CD14-positive monocyte (primary cell): ENCODE data around the gene FAM47E. TPM values are rescaled to one million over a fixed set of nuclear protein-coding genes. Genes with fewer than 3 reads are reported as not detected.
A peak's percentile ranks its signal among the peaks of the same experiment; 100 is the strongest.

Source experiments
- DNase-seq, 3 donors: peaks; one replicate each; pipeline ENCODE4 v3.0.0-alpha.2; 2011 to 2022
- H2AFZ ChIP-seq: 2 replicates; pipeline ENCODE4 v1.6.0; 2012; ENCODE audit warnings: mild to moderate bottlenecking, low read depth, low read length, inconsistent platforms; ENCODE audit not compliant: insufficient read depth, poor library complexity, severe bottlenecking
- H3K27ac ChIP-seq, 2 donors: 1 replicate in 1 of 2; 2 replicates in 1 of 2; pipeline ENCODE4 v1.5.1; 2012 to 2013; ENCODE audit warnings: low read length in 2 of 2, control low read depth in 1 of 2, inconsistent platforms in 1 of 2, low read depth in 1 of 2, mild to moderate bottlenecking in 1 of 2
- H3K27me3 ChIP-seq, 2 donors: one replicate each; pipeline versions ENCODE4 v1.6.0 to v1.6.1; 2011 to 2013; ENCODE audit warnings: low read length in 2 of 2; ENCODE audit not compliant: control insufficient read depth in 2 of 2, insufficient read depth in 2 of 2
- H3K36me3 ChIP-seq, 2 donors: replicated peaks in 1 of 2; 1 replicate in 1 of 2; 2 replicates in 1 of 2; pipeline versions ENCODE4 v1.5.1 to v1.6.1; 2012 to 2013; ENCODE audit warnings: low read length in 2 of 2, control low read depth in 1 of 2, inconsistent platforms in 1 of 2, mild to moderate bottlenecking in 1 of 2; ENCODE audit not compliant: insufficient read depth in 2 of 2, control insufficient read depth in 1 of 2
- H3K4me1 ChIP-seq, 2 donors: 1 replicate in 1 of 2; 2 replicates in 1 of 2; pipeline versions ENCODE4 v1.5.1 to v1.6.1; 2012 to 2013; ENCODE audit warnings: low read length in 2 of 2, control low read depth in 1 of 2, inconsistent platforms in 1 of 2, mild to moderate bottlenecking in 1 of 2, moderate library complexity in 1 of 2; ENCODE audit not compliant: insufficient read depth in 2 of 2, control insufficient read depth in 1 of 2
- H3K4me2 ChIP-seq: replicated peaks from 2 replicates; pipeline ENCODE3; 2012; ENCODE audit warnings: low read length, moderate library complexity, mild to moderate bottlenecking; ENCODE audit not compliant: poor library complexity, severe bottlenecking; ENCODE audit errors: extremely low read depth
- H3K4me3 ChIP-seq, 3 experiments: fragments of 200-600 bp in 1 of 3; sonication (generic) in 1 of 3; replicated peaks in 1 of 3; 1 replicate in 2 of 3; 2 replicates in 1 of 3; pipeline ENCODE4 v1.5.1; 2011 to 2013; ENCODE audit warnings: low read length in 3 of 3, mild to moderate bottlenecking in 3 of 3, control low read depth in 2 of 3, low read depth in 2 of 3, inconsistent platforms in 1 of 3, moderate library complexity in 1 of 3
- H3K79me2 ChIP-seq: 2 replicates; pipeline ENCODE4 v1.6.0; 2012; ENCODE audit warnings: mild to moderate bottlenecking, control low read depth, inconsistent platforms, low read length, moderate library complexity; ENCODE audit not compliant: insufficient read depth
- H3K9ac ChIP-seq: 2 replicates; pipeline ENCODE4 v1.6.0; 2017; ENCODE audit warnings: low read length, mild to moderate bottlenecking; ENCODE audit not compliant: insufficient read depth, poor library complexity, severe bottlenecking
- H3K9me3 ChIP-seq, 2 donors: replicated peaks in 1 of 2; 1 replicate in 1 of 2; 2 replicates in 1 of 2; pipeline versions ENCODE4 v1.5.1 to v1.6.1; 2012 to 2013; ENCODE audit warnings: low read length in 2 of 2, control low read depth in 1 of 2; ENCODE audit not compliant: control insufficient read depth in 1 of 2, insufficient read depth in 1 of 2
- H4K20me1 ChIP-seq: 2 replicates; pipeline ENCODE4 v1.6.0; 2012; ENCODE audit warnings: mild to moderate bottlenecking, low read length, control low read depth, moderate library complexity; ENCODE audit not compliant: insufficient read depth
- H3K27ac Mint-ChIP-seq, 7 donors: one replicate each; pipeline ENCODE4 v1.8.0; 2020; ENCODE audit warnings: mild to moderate bottlenecking in 7 of 7, mixed read lengths in 7 of 7, moderate library complexity in 6 of 7, inconsistent platforms in 2 of 7
- H3K27me3 Mint-ChIP-seq, 3 donors: one replicate each; pipeline ENCODE4 v1.8.0; 2021 to 2022; ENCODE audit warnings: low read depth in 3 of 3, mild to moderate bottlenecking in 3 of 3, mixed read lengths in 3 of 3, moderate library complexity in 3 of 3, inconsistent platforms in 1 of 3
- H3K36me3 Mint-ChIP-seq, 2 donors: one replicate each; pipeline ENCODE4 v1.8.0; 2020; ENCODE audit warnings: mixed read lengths in 2 of 2, inconsistent platforms in 1 of 2, mild to moderate bottlenecking in 1 of 2
- H3K4me1 Mint-ChIP-seq: one replicate; pipeline ENCODE4 v1.8.0; 2020; ENCODE audit warnings: mild to moderate bottlenecking, mixed read lengths
- H3K4me3 Mint-ChIP-seq, 2 donors: one replicate each; pipeline ENCODE4 v1.8.0; 2020; ENCODE audit warnings: mild to moderate bottlenecking in 2 of 2, mixed read lengths in 2 of 2, moderate library complexity in 1 of 2
- H3K9me3 Mint-ChIP-seq, 7 donors: one replicate each; pipeline ENCODE4 v1.8.0; 2020 to 2022; ENCODE audit warnings: mixed read lengths in 7 of 7, mild to moderate bottlenecking in 6 of 7, moderate library complexity in 6 of 7, inconsistent platforms in 2 of 7
- WGBS: methylation state at CpG from one replicate; pipeline ENCODE4 v1.1.5; 2013; ENCODE audit warnings: missing lambda C conversion rate; ENCODE audit not compliant: insufficient coverage; 5-methylcytosine and 5-hydroxymethylcytosine counted together
- intact Hi-C, 2 donors: fragments of 100-400 bp; cut with micrococcal nuclease; formaldehyde crosslinking; loops; one replicate each; pipeline versions ENCODE4 v1.15.0 to v1.15.1; 2023
- polyA plus RNA-seq, 3 donors: library from polyadenylated mRNA; depleted of rRNA in 1 of 3; unstranded in 2 of 3; stranded (reverse) in 1 of 3; fragments of 300-500 nt in 2 of 3; fragments of >200 nt in 1 of 3; fragmentation: Illumina TruSeq in 2 of 3; gene quantifications; 1 replicate in 2 of 3; 2 replicates in 1 of 3; pipeline ENCODE4 v1.2.3, GENCODE V29; 2012 to 2021
- TF ChIP-seq, protein P1 (sequence below): fragments of 200-600 bp; IDR thresholded peaks from one replicate; pipeline ENCODE4 v1.8.0; 2022; ENCODE audit warnings: antibody characterized with exemption, mild to moderate bottlenecking

Gene FAM47E
- polyA plus RNA-seq, 3 donors, result 0.31 TPM; not detected in 2

DNA sequence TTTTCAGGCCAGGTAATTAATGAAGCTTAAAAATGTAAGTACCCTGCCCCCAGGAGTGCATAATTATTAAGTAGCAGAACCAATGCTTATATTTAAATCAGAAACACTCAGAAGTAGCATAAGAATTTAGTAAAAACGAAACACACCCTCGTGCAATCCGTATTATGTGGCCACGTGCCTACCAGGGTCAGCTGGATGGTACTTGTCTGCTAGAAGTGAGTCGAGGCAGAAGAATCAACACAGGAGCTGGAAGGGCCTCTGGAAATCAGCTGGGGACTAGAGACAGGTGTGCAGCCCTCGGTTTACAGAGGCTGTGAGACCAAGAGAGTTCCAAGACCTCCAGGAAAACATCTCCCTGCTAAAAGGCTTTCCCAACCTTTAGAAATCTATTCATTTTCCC, 559 bp upstream of the FAM47E start:
- Mint-ChIP-seq H3K27ac (peak overlapping the region in 3 of 7 donors; percentile 44 to 77 (median 45)), H3K36me3 (no peaks in the 10 kb centered on the region), H3K4me3 (peak overlapping the region; percentile 83 to 91), H3K4me1 (peaks cover 13% of the 10 kb centered on the region), H3K9me3 (peaks cover 0 to 6% (median 2%) of the 10 kb centered on the region in 7 donors), H3K27me3 (peaks cover 39 to 66% (median 45%) of the 10 kb centered on the region in 3 donors)
- 29% methylated on average over 6 of the region's 6 CpGs for WGBS
- Histone ChIP-seq H3K79me2 (no peaks in the 10 kb centered on the region), H3K27ac (no peak overlapping the region), H2AFZ (peak overlapping the region; percentile 83), H3K4me2 (peak overlapping the region; percentile 84), H3K27me3 (peaks cover 35 to 59% of the 10 kb centered on the region in 2 donors), H3K4me3 (peak overlapping the region; percentile 28 to 76 (median 42)), H3K9ac (peak overlapping the region; percentile 42), H3K4me1 (peaks cover 9 to 13% of the 10 kb centered on the region in 2 donors), H3K36me3 (no peaks in the 10 kb centered on the region), H3K9me3 (no peaks in the 10 kb centered on the region), H4K20me1 (no peaks in the 10 kb centered on the region)
- intact Hi-C loops, result loop anchor here in 1 of 2 donors (5.0 kb wide), 1 partner anchor 56 kb away; the partner anchor contains the start of gene STBD1
- no peak for DNase-seq
- TF ChIP-seq, protein P1, sequence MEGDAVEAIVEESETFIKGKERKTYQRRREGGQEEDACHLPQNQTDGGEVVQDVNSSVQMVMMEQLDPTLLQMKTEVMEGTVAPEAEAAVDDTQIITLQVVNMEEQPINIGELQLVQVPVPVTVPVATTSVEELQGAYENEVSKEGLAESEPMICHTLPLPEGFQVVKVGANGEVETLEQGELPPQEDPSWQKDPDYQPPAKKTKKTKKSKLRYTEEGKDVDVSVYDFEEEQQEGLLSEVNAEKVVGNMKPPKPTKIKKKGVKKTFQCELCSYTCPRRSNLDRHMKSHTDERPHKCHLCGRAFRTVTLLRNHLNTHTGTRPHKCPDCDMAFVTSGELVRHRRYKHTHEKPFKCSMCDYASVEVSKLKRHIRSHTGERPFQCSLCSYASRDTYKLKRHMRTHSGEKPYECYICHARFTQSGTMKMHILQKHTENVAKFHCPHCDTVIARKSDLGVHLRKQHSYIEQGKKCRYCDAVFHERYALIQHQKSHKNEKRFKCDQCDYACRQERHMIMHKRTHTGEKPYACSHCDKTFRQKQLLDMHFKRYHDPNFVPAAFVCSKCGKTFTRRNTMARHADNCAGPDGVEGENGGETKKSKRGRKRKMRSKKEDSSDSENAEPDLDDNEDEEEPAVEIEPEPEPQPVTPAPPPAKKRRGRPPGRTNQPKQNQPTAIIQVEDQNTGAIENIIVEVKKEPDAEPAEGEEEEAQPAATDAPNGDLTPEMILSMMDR, result no peak

DNA sequence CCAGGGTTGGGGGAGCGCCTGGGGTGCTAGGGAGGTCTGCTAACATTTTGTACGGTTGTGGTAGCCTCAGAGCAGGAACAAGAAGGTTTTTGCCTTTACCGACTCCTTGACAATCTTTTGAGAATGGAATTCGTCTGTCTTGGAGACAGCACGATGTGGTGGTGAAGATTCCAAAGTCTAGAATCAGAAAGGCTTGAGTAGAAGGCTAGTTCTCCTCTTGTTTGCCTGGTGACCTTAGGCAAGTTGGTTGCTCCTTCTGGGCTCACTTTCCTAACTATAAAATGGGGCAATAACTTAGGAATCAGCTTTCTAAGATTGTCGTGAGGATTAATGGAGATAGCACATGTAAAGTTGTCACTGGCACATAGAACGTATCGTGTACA, 741 bp downstream of the FAM47E start:
- WGBS, result 91% methylated on average over 5 of the region's 8 CpGs

More for the DNA sequence above, 741 bp downstream of the FAM47E start:
- peak overlapping the region in 1 of 7 donors; percentile 70 for H3K27ac Mint-ChIP-seq
- H3K4me3 Mint-ChIP-seq, result peak overlapping the region in 1 of 2 donors; percentile 91
- Histone ChIP-seq H3K36me3 (no peaks in the 10 kb centered on the region), H3K4me3 (no peak overlapping the region), H4K20me1 (no peaks in the 10 kb centered on the region), H3K27me3 (peaks cover 35 to 62% of the 10 kb centered on the region in 2 donors), H3K79me2 (no peaks in the 10 kb centered on the region), H3K4me1 (peaks cover 9 to 13% of the 10 kb centered on the region in 2 donors), H3K27ac (no peak overlapping the region), H2AFZ (no peak overlapping the region), H3K9me3 (no peaks in the 10 kb centered on the region), H3K9ac (no peak overlapping the region), H3K4me2 (no peak overlapping the region)
- H3K36me3 Mint-ChIP-seq, result no peaks in the 10 kb centered on the region
- no peak for DNase-seq
- TF ChIP-seq, protein P1, result no peak
- intact Hi-C loops, result loop anchor here in 1 of 2 donors (5.0 kb wide), 1 partner anchor 55 kb away; the partner anchor contains the start of gene STBD1
- H3K4me1 Mint-ChIP-seq, result peaks cover 13% of the 10 kb centered on the region
- peaks cover 42 to 65% (median 48%) of the 10 kb centered on the region in 3 donors for H3K27me3 Mint-ChIP-seq
- peaks cover 0 to 6% (median 2%) of the 10 kb centered on the region in 7 donors for H3K9me3 Mint-ChIP-seq
